HCT116 (cell line): ENCODE measurements around the gene C17orf67. TPM values are rescaled to one million over a fixed set of nuclear protein-coding genes. Genes with fewer than 3 reads are reported as not detected.

Experiments used
- ATAC-seq: fragments of 200-7000 bp; cut with Tn5 transposase; 2 replicates; pipeline ENCODE4 v1.9.1; 2020; ENCODE audit warnings: mild to moderate bottlenecking, moderate library complexity
- BruUV-seq: library from RNA; stranded (reverse); fragments of 400-500 nt; replicated peaks from 2 replicates; lab custom pipeline; 2021; lab: Mats Ljungman, UMichigan
- CTCF ChIA-PET: fragments of 300-600 bp; sonication (Branson Sonifier 250); formaldehyde crosslinking; loops from one replicate; lab custom pipeline; 2021; ENCODE audit warnings: antibody characterized with exemption; lab: Charles Lee
- POLR2A ChIA-PET: fragments of 300-600, 350-600 bp; sonication (Branson Sonifier 250); formaldehyde crosslinking; loops from one replicate; lab custom pipeline; 2021; ENCODE audit warnings: antibody characterized with exemption; lab: Charles Lee
- RAD21 ChIA-PET, 2 experiments: fragments of 300-600 bp; sonication (Branson Sonifier 250); formaldehyde crosslinking; loops; one replicate each; lab custom pipeline; 2023; ENCODE audit warnings: low total read pairs in 2 of 2; ENCODE audit not compliant: uncharacterized antibody in 2 of 2, unreplicated experiment in 2 of 2, low non-redundant PET in 1 of 2; lab: Charles Lee
- DNase-seq: peaks from one replicate; pipeline ENCODE4 v3.0.0-alpha.2; 2010; ENCODE audit warnings: low read depth, low spot score
- H2AFZ ChIP-seq: fragments of 200-600 bp; shearing (Covaris generic), sonication (generic); 2 replicates; pipeline ENCODE4 v1.6.1; 2017; ENCODE audit warnings: low read depth, mixed run types, mixed read lengths, antibody characterized with exemption, low read length; ENCODE audit not compliant: poor library complexity, severe bottlenecking
- H3K27ac ChIP-seq: 2 replicates; pipeline ENCODE4 v1.5.1; 2012; ENCODE audit warnings: low read depth, low read length
- H3K27me3 ChIP-seq: fragments of 200-600 bp; sonication (generic); 2 replicates; pipeline ENCODE4 v1.6.1; 2016; ENCODE audit warnings: mixed run types, low read length, mixed read lengths; ENCODE audit not compliant: insufficient read depth
- H3K36me3 ChIP-seq, 2 experiments: fragments of 200-500 bp in 1 of 2; fragments of 200-600 bp in 1 of 2; sonication (Bioruptor generic) in 1 of 2; sonication (generic) in 1 of 2; 2 replicates each; pipeline versions ENCODE4 v1.5.1 to v1.6.1; 2014 to 2016; ENCODE audit warnings: low read length in 2 of 2, inconsistent platforms in 1 of 2, mixed read lengths in 1 of 2, mixed run types in 1 of 2; ENCODE audit not compliant: insufficient read depth in 2 of 2, control insufficient read depth in 1 of 2
- H3K4me1 ChIP-seq, 2 experiments: fragments of 200-600 bp in 1 of 2; sonication (generic) in 1 of 2; 2 replicates each; pipeline versions ENCODE4 v1.5.1 to v1.6.1; 2012 to 2017; ENCODE audit warnings: low read length in 2 of 2, inconsistent platforms in 1 of 2, mild to moderate bottlenecking in 1 of 2, mixed read lengths in 1 of 2, mixed run types in 1 of 2, moderate library complexity in 1 of 2; ENCODE audit not compliant: insufficient read depth in 2 of 2, control insufficient read depth in 1 of 2
- H3K4me2 ChIP-seq: fragments of 200-600 bp; sonication (generic); 2 replicates; pipeline ENCODE4 v1.6.1; 2017; ENCODE audit warnings: mixed run types, low read length, mixed read lengths
- H3K4me3 ChIP-seq, 2 experiments: fragments of 200-600 bp in 1 of 2; sonication (generic) in 1 of 2; replicated peaks in 1 of 2; 2 replicates each; pipeline ENCODE4 v1.5.1; 2011 to 2016; ENCODE audit warnings: low read length in 2 of 2, control low read depth in 1 of 2, low read depth in 1 of 2, mild to moderate bottlenecking in 1 of 2, mixed read lengths in 1 of 2, mixed run types in 1 of 2
- H3K79me2 ChIP-seq: fragments of 200-600 bp; sonication (generic); 2 replicates; pipeline ENCODE4 v1.6.1; 2017; ENCODE audit warnings: mild to moderate bottlenecking, mixed run types, low read length, moderate library complexity, mixed read lengths; ENCODE audit not compliant: insufficient read depth
- H3K9ac ChIP-seq: fragments of 200-600 bp; sonication (generic); 2 replicates; pipeline ENCODE4 v1.6.1; 2016; ENCODE audit warnings: low read length, mixed read lengths
- H3K9me2 ChIP-seq: fragments of 200-600 bp; sonication (generic), shearing (Covaris generic); 2 replicates; pipeline ENCODE4 v1.6.1; 2017; ENCODE audit warnings: mixed run types, mild to moderate bottlenecking, moderate library complexity; ENCODE audit not compliant: insufficient read depth
- H3K9me3 ChIP-seq, 2 experiments: fragments of 200-500 bp in 1 of 2; fragments of 200-600 bp in 1 of 2; sonication (Bioruptor generic) in 1 of 2; sonication (generic) in 1 of 2; 2 replicates each; pipeline ENCODE4 v1.6.1; 2014 to 2017; ENCODE audit warnings: low read length in 2 of 2, mixed read lengths in 2 of 2, inconsistent platforms in 1 of 2, low read depth in 1 of 2, mild to moderate bottlenecking in 1 of 2, mixed run types in 1 of 2, moderate library complexity in 1 of 2; ENCODE audit not compliant: control insufficient read depth in 1 of 2, insufficient read depth in 1 of 2
- H4K20me1 ChIP-seq: fragments of 200-600 bp; sonication (generic), shearing (Covaris generic); 2 replicates; pipeline ENCODE4 v1.6.1; 2017; ENCODE audit warnings: mixed run types, mild to moderate bottlenecking, moderate library complexity; ENCODE audit not compliant: insufficient read depth
- CEBPB ChIP-seq: IDR thresholded peaks from 2 replicates; pipeline ENCODE4 v1.6.1; 2012; ENCODE audit warnings: low read depth
- CTCF ChIP-seq, 3 experiments: fragments of 200-600 bp in 1 of 3; sonication (generic) in 1 of 3; IDR thresholded peaks in 2 of 3; conservative IDR thresholded peaks in 1 of 3; 2 replicates each; pipeline ENCODE4 v1.5.1; 2012 to 2017; ENCODE audit warnings: low read depth in 2 of 3, low read length in 2 of 3, antibody characterized with exemption in 1 of 3, borderline replicate concordance in 1 of 3, control low read depth in 1 of 3, mild to moderate bottlenecking in 1 of 3, mixed read lengths in 1 of 3, mixed run types in 1 of 3, moderate library complexity in 1 of 3; ENCODE audit not compliant: insufficient read depth in 1 of 3
- EGR1 ChIP-seq: IDR thresholded peaks from 2 replicates; pipeline ENCODE4 v1.6.1; 2012; ENCODE audit warnings: low read depth
- ELF1 ChIP-seq: IDR thresholded peaks from 2 replicates; pipeline ENCODE4 v1.6.1; 2012; ENCODE audit warnings: low read depth, borderline replicate concordance
- FOSL1 ChIP-seq: IDR thresholded peaks from 2 replicates; pipeline ENCODE4 v1.6.1; 2012; ENCODE audit warnings: low read depth
- SIN3A ChIP-seq: IDR thresholded peaks from 2 replicates; pipeline ENCODE4 v1.6.1; 2012; ENCODE audit warnings: low read depth
- SP1 ChIP-seq: IDR thresholded peaks from 2 replicates; pipeline ENCODE4 v1.6.1; 2012; ENCODE audit warnings: low read depth
- SRF ChIP-seq: IDR thresholded peaks from 2 replicates; pipeline ENCODE4 v1.6.1; 2012; ENCODE audit warnings: low read depth
- YY1 ChIP-seq: IDR thresholded peaks from 2 replicates; pipeline ENCODE4 v1.6.1; 2011; ENCODE audit warnings: low read length, low read depth, moderate library complexity, mild to moderate bottlenecking; ENCODE audit not compliant: insufficient replicate concordance; ENCODE audit errors: extremely low read depth
- ZBTB33 ChIP-seq: IDR thresholded peaks from 2 replicates; pipeline ENCODE4 v1.6.1; 2011; ENCODE audit warnings: mild to moderate bottlenecking, low read length, moderate library complexity; ENCODE audit not compliant: insufficient replicate concordance; ENCODE audit errors: extremely low read depth
- ZNF274 ChIP-seq: fragments of 200-500 bp; sonication (Bioruptor generic); IDR thresholded peaks from 2 replicates; pipeline ENCODE4 v1.6.1; 2014; ENCODE audit warnings: mild to moderate bottlenecking, low read depth, low read length, inconsistent platforms
- intact Hi-C: fragments of 100-400 bp; cut with micrococcal nuclease; formaldehyde crosslinking; loops from 2 replicates; pipeline ENCODE4 v1.10.0; 2022
- total RNA-seq: library from RNA; stranded (reverse); gene quantifications from one replicate; pipeline ENCODE4 v1.2.1, GENCODE V29; 2021; ENCODE audit not compliant: unreplicated experiment

Gene C17orf67
- total RNA-seq, 1 experiment from 2014 or later, result 0.84 TPM

- H4K20me1 ChIP-seq, result no peaks in the 10 kb centered on the region
- no peak overlapping the region for H3K27ac ChIP-seq
- RAD21 ChIA-PET, result no interaction called here
- no peak overlapping the region for H3K4me2 ChIP-seq
- H3K9me2 ChIP-seq, result no peaks in the 10 kb centered on the region
- intact Hi-C loops, result no loop called here
- TF ChIP-seq SP1 (no peak), ELF1 (no peak)
- TF ChIP-seq, all 23 proteins: peak for 0
- Histone ChIP-seq H3K4me1 (no peaks in the 10 kb centered on the region), H3K4me3 (no peak overlapping the region), H3K9me3 (no peaks in the 10 kb centered on the region), H3K9ac (no peak overlapping the region), H3K36me3 (no peaks in the 10 kb centered on the region), H3K79me2 (no peaks in the 10 kb centered on the region), H3K27me3 (no peaks in the 10 kb centered on the region), H2AFZ (no peak overlapping the region)
- POLR2A ChIA-PET, result no interaction called here
- no TSS peak for BruUV-seq
- DNase-seq (no peak), ATAC-seq (no peak)
- CTCF ChIA-PET, result no interaction called here
These were observed 17.3 kb upstream of the C17orf67 start for GRCh38 chr17:56851008-56851407.

GRCh38 chr17:56850591-56850990 is 16.9 kb upstream of the C17orf67 start:
- ATAC-seq (no peak), DNase-seq (no peak)
- Histone ChIP-seq H3K4me2 (no peak overlapping the region), H3K27me3 (no peaks in the 10 kb centered on the region), H4K20me1 (no peaks in the 10 kb centered on the region), H3K36me3 (no peaks in the 10 kb centered on the region), H3K9me2 (no peaks in the 10 kb centered on the region), H3K4me1 (no peaks in the 10 kb centered on the region), H3K79me2 (no peaks in the 10 kb centered on the region), H3K9me3 (no peaks in the 10 kb centered on the region), H3K9ac (no peak overlapping the region), H2AFZ (no peak overlapping the region), H3K27ac (no peak overlapping the region), H3K4me3 (no peak overlapping the region)
- TF ChIP-seq SIN3A, result no peak
- POLR2A ChIA-PET, result no interaction called here
- intact Hi-C loops, result no loop called here
- CTCF ChIA-PET, result no interaction called here
- no TSS peak for BruUV-seq
- RAD21 ChIA-PET, result no interaction called here

GRCh38 chr17:56849131-56849530 is 15.4 kb upstream of the C17orf67 start:
- Histone ChIP-seq H3K27ac (no peak overlapping the region), H3K36me3 (no peaks in the 10 kb centered on the region), H4K20me1 (no peaks in the 10 kb centered on the region), H3K27me3 (no peaks in the 10 kb centered on the region), H3K4me1 (no peaks in the 10 kb centered on the region), H2AFZ (no peak overlapping the region), H3K9me3 (no peaks in the 10 kb centered on the region), H3K4me3 (no peak overlapping the region), H3K9ac (no peak overlapping the region), H3K9me2 (no peaks in the 10 kb centered on the region), H3K4me2 (no peak overlapping the region), H3K79me2 (no peaks in the 10 kb centered on the region)
- ChIA-PET POLR2A (no interaction called here), RAD21 (no interaction called here), CTCF (no interaction called here)
- ATAC-seq (no peak), DNase-seq (no peak)
- BruUV-seq, result no TSS peak
- intact Hi-C loops, result no loop called here
- TF ChIP-seq ZNF274 (no peak), CEBPB (no peak), CTCF (IDR thresholded peaks at IDR 0.05 in 2 of 3, conservative IDR thresholded peaks at IDR 0.05 in 1 of 3; ENCODE audit: borderline replicate concordance in 1 of 3, insufficient read depth in 1 of 3, low read depth in 2 of 3, low read length in 2 of 3) (no peak), EGR1 (no peak), SP1 (no peak), SRF (no peak), FOSL1 (no peak), ZBTB33 (no peak), YY1 (no peak)
